GM19328 (cell line): ENCODE results near the gene NSFL1C.

Source experiments
- ATAC-seq: cut with Tn5 transposase; IDR thresholded peaks from one replicate; pipeline ENCODE4 v1.9.1; 2021; ENCODE audit warnings: mild to moderate bottlenecking, moderate library complexity; ENCODE audit not compliant: unreplicated experiment

NSFL1C gene

DNA sequence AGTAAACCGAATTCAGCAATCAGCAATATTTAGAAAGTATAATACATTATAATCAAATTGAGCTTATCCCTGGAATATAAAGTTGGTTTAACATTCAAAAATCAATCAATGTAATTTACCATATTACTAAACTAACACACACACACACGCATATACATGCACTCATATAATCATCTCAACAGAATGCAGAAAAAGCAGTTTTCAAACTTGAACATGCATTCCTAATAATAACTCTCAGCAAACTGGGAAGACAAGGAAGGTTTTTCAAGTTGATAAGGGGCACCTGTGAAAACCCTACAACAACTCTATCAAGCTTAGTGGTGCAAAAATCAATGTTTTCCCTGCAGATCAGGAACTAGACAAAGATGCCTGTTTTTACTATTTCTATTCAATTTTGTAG lies 19.9 kb upstream of the NSFL1C start:
- ATAC-seq, result no peak

- no peak for ATAC-seq
These were observed 17.9 kb upstream of the NSFL1C start for GRCh38 chr20:1484438-1485116.

GRCh38 chr20:1479831-1480595 lies 13.4 kb upstream of the NSFL1C start:
- ATAC-seq, result no peak

- ATAC-seq, result no peak
These were observed 11.9 kb upstream of the NSFL1C start for GRCh38 chr20:1478566-1478965.

DNA sequence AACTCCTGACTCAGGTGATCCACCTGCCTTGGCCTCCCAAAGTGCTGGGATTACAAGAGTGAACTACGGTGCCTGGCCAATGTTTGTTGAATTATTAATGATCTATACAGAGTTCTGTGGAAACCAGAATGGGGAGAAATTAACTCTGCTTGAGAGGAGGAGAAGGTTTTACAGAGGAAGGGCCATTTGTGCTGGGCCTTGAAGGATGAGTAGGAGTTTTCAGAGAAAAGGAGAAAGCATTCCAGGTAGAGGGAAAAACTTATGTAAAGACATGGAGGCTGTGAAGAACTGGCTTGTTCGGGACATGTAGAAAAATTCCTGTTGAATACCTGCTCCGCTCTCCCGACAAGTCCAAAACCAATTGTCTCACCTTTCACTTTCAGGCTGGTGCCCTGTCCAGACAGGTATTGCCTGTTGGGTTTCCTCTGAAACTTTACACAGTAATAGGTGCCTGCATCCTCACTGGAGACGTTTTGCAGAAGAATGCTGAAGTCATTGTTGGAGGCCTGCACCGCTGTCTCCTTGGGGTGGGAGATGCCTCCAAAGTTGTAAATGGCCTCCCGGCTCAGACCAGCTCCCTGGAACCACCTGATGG lies 11.3 kb upstream of the NSFL1C start:
- no peak for ATAC-seq

- ATAC-seq, result no peak
These were observed 8.4 kb upstream of the NSFL1C start for GRCh38 chr20:1474817-1475603.

- ATAC-seq, result no peak
These were observed 7.7 kb upstream of the NSFL1C start for GRCh38 chr20:1474325-1474724.

DNA sequence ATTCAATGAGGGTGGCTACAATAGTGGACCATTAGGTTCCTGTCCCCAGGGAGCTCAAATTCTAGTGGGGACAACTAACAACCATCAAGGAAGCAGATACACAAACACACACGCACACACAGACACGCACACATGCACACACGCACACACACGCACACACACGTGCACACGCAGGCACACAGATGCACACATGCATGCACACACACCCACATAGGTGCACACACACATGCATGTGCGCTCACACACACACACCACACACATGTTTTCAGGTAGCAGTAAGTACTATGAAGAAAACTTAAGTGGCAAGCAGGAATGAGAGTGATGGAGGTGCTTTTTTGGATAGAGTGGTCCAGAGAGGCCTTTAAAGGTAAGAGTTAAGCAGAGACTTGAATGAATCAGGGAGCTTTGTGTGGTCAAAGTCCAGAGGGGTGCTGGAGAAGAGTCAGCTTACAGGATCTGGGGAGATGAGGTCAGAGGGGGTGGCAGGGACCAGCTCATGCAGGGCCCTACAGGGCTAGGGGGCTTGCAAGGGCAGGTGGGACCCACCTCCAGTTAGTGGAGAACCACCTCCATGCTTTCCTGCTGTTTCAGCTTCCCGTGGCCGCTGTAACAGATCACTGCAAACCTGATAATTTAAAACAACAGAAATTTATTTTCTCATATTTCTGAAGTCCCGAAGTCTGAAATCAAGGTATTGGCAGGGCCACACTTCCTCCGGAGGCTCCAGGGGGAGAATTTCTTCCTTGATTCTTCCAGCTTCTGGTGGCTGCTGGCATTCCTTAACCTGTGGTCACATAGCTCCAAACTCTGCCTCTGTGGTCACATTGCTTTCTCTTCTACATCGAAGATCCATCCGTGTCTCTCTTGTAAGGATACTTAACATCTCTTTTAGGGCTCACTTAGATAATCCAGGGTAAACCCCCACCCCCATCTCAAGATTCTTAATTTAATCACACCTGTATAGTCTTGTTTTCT lies 6.9 kb upstream of the NSFL1C start:
- ATAC-seq, result no peak

DNA sequence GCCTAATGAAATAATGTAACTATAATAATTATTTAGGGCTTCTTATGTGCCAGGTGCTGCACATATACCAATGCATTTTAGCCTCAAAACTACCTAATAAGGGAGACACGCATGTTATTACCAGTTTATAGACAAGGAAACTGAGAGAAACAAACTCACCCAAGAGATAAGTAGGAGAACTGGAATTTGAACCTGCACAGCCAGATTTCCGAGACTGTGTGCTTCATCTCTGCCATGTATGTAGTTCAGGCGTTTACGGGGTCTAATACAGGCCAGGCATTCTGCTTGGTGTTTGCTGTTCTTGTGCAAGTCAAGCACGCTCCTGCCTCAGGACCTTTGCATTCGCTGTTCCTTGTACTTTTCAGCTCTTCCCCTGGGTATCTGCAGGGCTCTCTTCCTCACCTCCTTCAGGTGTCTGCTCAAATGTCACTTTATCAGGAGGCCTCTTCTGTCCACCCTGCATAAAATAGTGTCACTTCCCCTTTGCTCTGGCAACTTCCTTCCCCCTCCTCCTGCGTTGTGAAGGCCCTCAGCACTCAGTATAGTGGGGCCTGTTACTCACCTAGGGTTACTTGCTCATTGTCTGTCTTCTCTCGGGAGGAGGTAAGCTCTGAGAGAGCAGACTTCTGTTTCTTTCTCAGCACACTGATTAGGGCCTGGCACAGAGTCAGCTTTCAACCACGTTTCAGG lies 6.1 kb upstream of the NSFL1C start:
- ATAC-seq, result no peak

GRCh38 chr20:1471242-1471641 lies 4.6 kb upstream of the NSFL1C start:
- ATAC-seq, result no peak

- no peak for ATAC-seq
These were observed 3.4 kb upstream of the NSFL1C start for GRCh38 chr20:1469925-1470571.

- ATAC-seq, result no peak
These were observed 2.8 kb upstream of the NSFL1C start for GRCh38 chr20:1469306-1469905.

GRCh38 chr20:1468117-1468624 lies 1.5 kb upstream of the NSFL1C start:
- ATAC-seq, result no peak

- ATAC-seq, result no peak
These were observed 887 bp upstream of the NSFL1C start for GRCh38 chr20:1467355-1468116.

- ATAC-seq, result no peak
These were observed 369 bp upstream of the NSFL1C start for GRCh38 chr20:1467082-1467354.

- no peak for ATAC-seq
These were observed 1.0 kb downstream of the NSFL1C start for GRCh38 chr20:1465470-1466210.

DNA sequence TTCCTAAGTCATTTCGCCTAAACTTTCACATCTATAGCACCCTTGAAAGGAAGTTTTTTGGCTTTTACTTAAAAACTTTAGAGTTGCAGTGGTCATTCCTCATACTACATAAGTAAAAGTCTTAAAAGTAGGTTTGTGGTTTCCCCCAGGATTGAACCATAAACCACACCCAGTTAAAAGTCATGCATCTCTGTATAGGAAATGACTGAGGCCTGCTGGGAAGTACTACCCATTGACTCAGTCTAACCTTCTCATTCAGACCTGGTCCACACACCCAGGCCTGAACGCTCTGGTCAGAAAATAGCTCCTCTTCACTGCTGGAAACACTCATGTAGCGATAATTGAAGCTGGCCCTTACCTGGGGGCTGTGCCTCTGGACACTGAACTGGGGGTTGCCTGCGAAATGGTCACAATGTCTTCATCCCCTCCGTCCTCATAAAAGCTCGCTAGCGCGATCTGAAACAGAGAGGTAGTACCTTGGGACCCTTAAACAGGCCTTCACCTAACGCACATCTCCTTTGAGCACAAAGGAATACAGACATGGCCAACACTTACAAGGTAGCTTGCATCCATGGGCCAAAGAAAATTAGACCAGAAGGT lies 2.6 kb downstream of the NSFL1C start:
- ATAC-seq, result no peak
